HepG2 (cell line): ENCODE measurements around the gene SSC5D. TPM values are rescaled to one million over a fixed set of nuclear protein-coding genes. Genes with fewer than 3 reads are reported as not detected.

ENCODE experiments used
- ATAC-seq: fragments of 200-7000 bp; cut with Tn5 transposase; 3 replicates; pipeline ENCODE4 v1.9.1; 2020; ENCODE audit warnings: mild to moderate bottlenecking, moderate library complexity
- BruUV-seq: library from RNA; stranded (reverse); fragments of 400-500 nt; replicated peaks from 2 replicates; lab custom pipeline; 2021; lab: Mats Ljungman, UMichigan
- CTCF ChIA-PET: fragments of 300-600 bp; formaldehyde crosslinking; extraction: SDS; loops from one replicate; lab custom pipeline; 2021; ENCODE audit warnings: low total read pairs, inconsistent platforms, low intra/inter-chr PET ratio; lab: Yijun Ruan, JAX
- POLR2A ChIA-PET: fragments of 350-600 bp; sonication (Branson Sonifier 250); formaldehyde crosslinking; loops from one replicate; lab custom pipeline; 2020; ENCODE audit warnings: antibody characterized with exemption, inconsistent platforms; lab: Yijun Ruan, JAX
- DNase-seq: peaks from one replicate; pipeline ENCODE4 v3.0.0-alpha.2; 2015; ENCODE audit warnings: low spot score
- FAIRE-seq: peaks from 3 replicates; lab custom pipeline; 2011; peaks lifted over from hg19 to GRCh38; lab: Jason Lieb, UNC
- H2AFZ ChIP-seq: one replicate; pipeline ENCODE4 v1.6.1; 2011; ENCODE audit warnings: low read length, inconsistent platforms
- H3K27ac ChIP-seq: fragments of 300-600 bp; 3 replicates; pipeline ENCODE4 v1.8.0; 2011; ENCODE audit warnings: mixed run types, mild to moderate bottlenecking, mixed read lengths, low read length, inconsistent platforms; ENCODE audit not compliant: insufficient read depth; ENCODE audit errors: extremely low read length
- H3K27me3 ChIP-seq, 2 experiments: fragments of 200-600 bp in 1 of 2; 2 replicates in 1 of 2; 3 replicates in 1 of 2; pipeline versions ENCODE4 v1.6.0 to v1.8.0; 2011; ENCODE audit warnings: low read length in 2 of 2, mild to moderate bottlenecking in 2 of 2, moderate library complexity in 2 of 2, inconsistent platforms in 1 of 2; ENCODE audit not compliant: insufficient read depth in 2 of 2, control insufficient read depth in 1 of 2
- H3K36me3 ChIP-seq, 2 experiments: fragments of 200-600 bp in 1 of 2; replicated peaks in 1 of 2; 2 replicates in 1 of 2; 3 replicates in 1 of 2; pipeline versions ENCODE4 v1.5.1 to v1.8.0; 2011; ENCODE audit warnings: low read length in 2 of 2, inconsistent platforms in 1 of 2; ENCODE audit not compliant: insufficient read depth in 2 of 2, control insufficient read depth in 1 of 2
- H3K4me1 ChIP-seq: 2 replicates; pipeline ENCODE4 v1.5.1; 2012; ENCODE audit warnings: low read length, inconsistent platforms; ENCODE audit not compliant: insufficient read depth
- H3K4me2 ChIP-seq: 2 replicates; pipeline ENCODE4 v1.6.0; 2011; ENCODE audit warnings: low read depth, low read length, inconsistent platforms
- H3K4me3 ChIP-seq, 3 experiments: fragments of 200-600 bp in 1 of 3; sonication (generic), shearing (Covaris generic) in 1 of 3; replicated peaks in 1 of 3; 2 replicates each; pipeline ENCODE4 v1.5.1; 2011 to 2016; ENCODE audit warnings: low read length in 3 of 3, inconsistent platforms in 2 of 3, low read depth in 2 of 3, mild to moderate bottlenecking in 2 of 3, control low read depth in 1 of 3, mixed read lengths in 1 of 3; ENCODE audit not compliant: insufficient read depth in 1 of 3
- H3K79me2 ChIP-seq: one replicate; pipeline ENCODE4 v1.6.1; 2011; ENCODE audit warnings: low read length, inconsistent platforms; ENCODE audit not compliant: insufficient read depth
- H3K9ac ChIP-seq: 2 replicates; pipeline ENCODE4 v1.6.0; 2011; ENCODE audit warnings: mild to moderate bottlenecking, low read depth, low read length, inconsistent platforms; ENCODE audit not compliant: insufficient read depth
- H3K9me3 ChIP-seq: 2 replicates; pipeline ENCODE4 v1.5.1; 2012; ENCODE audit warnings: mild to moderate bottlenecking, low read length
- H4K20me1 ChIP-seq: 2 replicates; pipeline ENCODE4 v1.6.0; 2011; ENCODE audit warnings: inconsistent platforms, mild to moderate bottlenecking, low read length, moderate library complexity; ENCODE audit not compliant: insufficient read depth
- CHD2 ChIP-seq: IDR thresholded peaks from 2 replicates; pipeline ENCODE4 v1.6.1; 2011; ENCODE audit warnings: low read depth, low read length, improper control_type of control experiment
- IKZF1 ChIP-seq: fragments of 450-650 bp; IDR thresholded peaks from 2 replicates; pipeline ENCODE4 v1.7.1; 2016
- NFE2L2 ChIP-seq: fragments of 150-350 bp; IDR thresholded peaks from 2 replicates; pipeline ENCODE4 v1.6.1; 2014; ENCODE audit warnings: low read length
- ZNF17 ChIP-seq: sonication (generic); formaldehyde crosslinking; IDR thresholded peaks from 2 replicates; pipeline ENCODE4 v1.5.0; 2020; ENCODE audit warnings: mild to moderate bottlenecking, missing genetic modification reagents
- ZNF230 ChIP-seq: sonication (generic); formaldehyde crosslinking; IDR thresholded peaks from 2 replicates; pipeline ENCODE4 v1.4.0; 2020; ENCODE audit warnings: mild to moderate bottlenecking, missing genetic modification reagents
- WGBS: methylation state at CpG from one replicate; pipeline ENCODE4 v1.1.6; 2017; ENCODE audit warnings: low lambda C conversion rate; 5-methylcytosine and 5-hydroxymethylcytosine counted together
- in situ Hi-C: cut with HindIII; loops from 2 replicates; pipeline ENCODE4 v1.10.0; 2017; ENCODE audit warnings: low pct_unique_long_range_greater_than_20kb; ENCODE audit not compliant: extremely low pct_ligation_motif_present
- intact Hi-C: fragments of 100-400 bp; cut with micrococcal nuclease; formaldehyde crosslinking; loops from one replicate; pipeline ENCODE4 v1.10.0; 2022; ENCODE audit not compliant: unreplicated experiment
- polyA plus RNA-seq, 8 experiments: library from polyadenylated mRNA; depleted of rRNA in 3 of 8; stranded (reverse) in 7 of 8; unstranded in 1 of 8; fragments of >200 nt; fragmentation: Illumina TruSeq in 4 of 8; extraction: Trizol in 4 of 8; gene quantifications; 2 replicates each; pipeline versions ENCODE4 v1.2.1 to v1.2.3, GENCODE V29; 2011 to 2016; ENCODE audit warnings: low read depth in 4 of 8, missing spikeins in 1 of 8, mixed read lengths in 1 of 8; ENCODE audit not compliant: insufficient read depth in 1 of 8
- total RNA-seq, 5 experiments: library from RNA; depleted of rRNA; stranded (reverse); fragments of >200 nt; fragmentation: Illumina TruSeq; extraction: Trizol; gene quantifications; 2 replicates each; pipeline ENCODE4 v1.2.3, GENCODE V29; 2016; ENCODE audit warnings: low read depth in 1 of 5
- TF ChIP-seq, protein P1 (sequence below): sonication (generic); formaldehyde crosslinking; IDR thresholded peaks from 2 replicates; pipeline ENCODE4 v1.4.0; 2020; ENCODE audit warnings: missing genetic modification reagents
- TF ChIP-seq, protein P2 (sequence below): sonication (generic); formaldehyde crosslinking; IDR thresholded peaks from 2 replicates; pipeline ENCODE4 v1.5.1; 2020; ENCODE audit warnings: mild to moderate bottlenecking, moderate library complexity, missing genetic modification reagents
- TF ChIP-seq, protein P3 (sequence below): sonication (generic); formaldehyde crosslinking; IDR thresholded peaks from 2 replicates; pipeline ENCODE4 v1.4.0; 2020; ENCODE audit warnings: mild to moderate bottlenecking, missing genetic modification reagents
- TF ChIP-seq, protein P4 (sequence below): sonication (generic); formaldehyde crosslinking; IDR thresholded peaks from 2 replicates; pipeline ENCODE4 v1.5.1; 2020; ENCODE audit warnings: missing genetic modification reagents, mild to moderate bottlenecking, borderline replicate concordance

Gene SSC5D
- total and polyA plus RNA-seq, 2 of the 13 experiments (the other 11 are each of a cell fraction or from before 2014, with no cell fraction given): not detected

- Histone ChIP-seq H3K79me2 (peaks cover 17% of the 10 kb centered on the region), H4K20me1 (no peaks in the 10 kb centered on the region), H3K4me1 (peaks cover 75% of the 10 kb centered on the region), H3K4me2 (peak overlapping the region; percentile 39; the same call in 1 of the 2 replicates), H3K27ac (no peak overlapping the region), H3K27me3 (no peaks in the 10 kb centered on the region; a peak in 1 of 5 replicates), H3K36me3 (no peaks in the 10 kb centered on the region), H3K9me3 (no peaks in the 10 kb centered on the region), H3K9ac (no peak overlapping the region), H2AFZ (no peak overlapping the region), H3K4me3 (no peak overlapping the region; a peak in 1 of 6 replicates)
- no TSS peak for BruUV-seq
- POLR2A ChIA-PET: no interaction called here
- FAIRE-seq: no peak
- no peak for DNase-seq
- in situ Hi-C loops: no loop called here
- 60% methylated on average over 2 of the region's 15 CpGs for WGBS
- ATAC-seq: no peak
- CTCF ChIA-PET: no interaction called here
- TF ChIP-seq IKZF1 (no peak), NFE2L2 (no peak), CHD2 (no peak), ZNF230 (CRISPR knock-in tag) (no peak), ZNF17 (no peak)
- TF ChIP-seq, protein P1, sequence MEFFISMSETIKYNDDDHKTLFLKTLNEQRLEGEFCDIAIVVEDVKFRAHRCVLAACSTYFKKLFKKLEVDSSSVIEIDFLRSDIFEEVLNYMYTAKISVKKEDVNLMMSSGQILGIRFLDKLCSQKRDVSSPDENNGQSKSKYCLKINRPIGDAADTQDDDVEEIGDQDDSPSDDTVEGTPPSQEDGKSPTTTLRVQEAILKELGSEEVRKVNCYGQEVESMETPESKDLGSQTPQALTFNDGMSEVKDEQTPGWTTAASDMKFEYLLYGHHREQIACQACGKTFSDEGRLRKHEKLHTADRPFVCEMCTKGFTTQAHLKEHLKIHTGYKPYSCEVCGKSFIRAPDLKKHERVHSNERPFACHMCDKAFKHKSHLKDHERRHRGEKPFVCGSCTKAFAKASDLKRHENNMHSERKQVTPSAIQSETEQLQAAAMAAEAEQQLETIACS: no peak
- TF ChIP-seq, protein P2, sequence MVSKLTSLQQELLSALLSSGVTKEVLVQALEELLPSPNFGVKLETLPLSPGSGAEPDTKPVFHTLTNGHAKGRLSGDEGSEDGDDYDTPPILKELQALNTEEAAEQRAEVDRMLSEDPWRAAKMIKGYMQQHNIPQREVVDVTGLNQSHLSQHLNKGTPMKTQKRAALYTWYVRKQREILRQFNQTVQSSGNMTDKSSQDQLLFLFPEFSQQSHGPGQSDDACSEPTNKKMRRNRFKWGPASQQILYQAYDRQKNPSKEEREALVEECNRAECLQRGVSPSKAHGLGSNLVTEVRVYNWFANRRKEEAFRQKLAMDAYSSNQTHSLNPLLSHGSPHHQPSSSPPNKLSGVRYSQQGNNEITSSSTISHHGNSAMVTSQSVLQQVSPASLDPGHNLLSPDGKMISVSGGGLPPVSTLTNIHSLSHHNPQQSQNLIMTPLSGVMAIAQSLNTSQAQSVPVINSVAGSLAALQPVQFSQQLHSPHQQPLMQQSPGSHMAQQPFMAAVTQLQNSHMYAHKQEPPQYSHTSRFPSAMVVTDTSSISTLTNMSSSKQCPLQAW (CRISPR knock-in tag): no peak
- TF ChIP-seq, protein P3, sequence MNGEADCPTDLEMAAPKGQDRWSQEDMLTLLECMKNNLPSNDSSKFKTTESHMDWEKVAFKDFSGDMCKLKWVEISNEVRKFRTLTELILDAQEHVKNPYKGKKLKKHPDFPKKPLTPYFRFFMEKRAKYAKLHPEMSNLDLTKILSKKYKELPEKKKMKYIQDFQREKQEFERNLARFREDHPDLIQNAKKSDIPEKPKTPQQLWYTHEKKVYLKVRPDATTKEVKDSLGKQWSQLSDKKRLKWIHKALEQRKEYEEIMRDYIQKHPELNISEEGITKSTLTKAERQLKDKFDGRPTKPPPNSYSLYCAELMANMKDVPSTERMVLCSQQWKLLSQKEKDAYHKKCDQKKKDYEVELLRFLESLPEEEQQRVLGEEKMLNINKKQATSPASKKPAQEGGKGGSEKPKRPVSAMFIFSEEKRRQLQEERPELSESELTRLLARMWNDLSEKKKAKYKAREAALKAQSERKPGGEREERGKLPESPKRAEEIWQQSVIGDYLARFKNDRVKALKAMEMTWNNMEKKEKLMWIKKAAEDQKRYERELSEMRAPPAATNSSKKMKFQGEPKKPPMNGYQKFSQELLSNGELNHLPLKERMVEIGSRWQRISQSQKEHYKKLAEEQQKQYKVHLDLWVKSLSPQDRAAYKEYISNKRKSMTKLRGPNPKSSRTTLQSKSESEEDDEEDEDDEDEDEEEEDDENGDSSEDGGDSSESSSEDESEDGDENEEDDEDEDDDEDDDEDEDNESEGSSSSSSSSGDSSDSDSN (CRISPR knock-in tag): no peak
- TF ChIP-seq, protein P4, sequence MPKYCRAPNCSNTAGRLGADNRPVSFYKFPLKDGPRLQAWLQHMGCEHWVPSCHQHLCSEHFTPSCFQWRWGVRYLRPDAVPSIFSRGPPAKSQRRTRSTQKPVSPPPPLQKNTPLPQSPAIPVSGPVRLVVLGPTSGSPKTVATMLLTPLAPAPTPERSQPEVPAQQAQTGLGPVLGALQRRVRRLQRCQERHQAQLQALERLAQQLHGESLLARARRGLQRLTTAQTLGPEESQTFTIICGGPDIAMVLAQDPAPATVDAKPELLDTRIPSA (CRISPR knock-in tag): no peak
- intact Hi-C loops: no loop called here
Observed at GRCh38 chr19:55463583-55464031, 24.6 kb upstream of the SSC5D start.
